ENCODE data around the gene C1QTNF8. TPM values are rescaled to one million over a fixed set of nuclear protein-coding genes. Genes with fewer than 3 reads are reported as not detected.

Gene C1QTNF8
- total RNA-seq, 1 donor from 2014 or later, result not detected

DNA sequence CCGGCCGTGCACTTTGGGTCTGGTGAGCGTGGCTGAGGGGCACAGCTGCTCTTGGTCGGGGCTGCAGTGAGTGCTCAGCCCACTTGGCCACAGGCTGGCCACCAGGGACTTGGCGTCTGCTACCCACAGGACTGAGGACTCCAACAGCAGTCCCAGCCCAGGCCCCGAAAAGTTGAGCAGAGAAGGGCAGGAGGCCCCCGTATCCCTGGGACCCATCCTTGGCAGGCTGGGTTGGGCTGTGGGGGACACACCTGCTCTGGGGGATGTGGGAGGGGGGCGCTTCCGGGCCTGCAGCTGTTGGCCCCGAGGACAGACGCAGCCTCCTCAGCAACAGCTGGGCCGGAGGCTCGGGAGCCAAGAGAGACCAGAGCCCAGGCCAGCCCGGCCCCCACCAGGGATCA, 42.9 kb downstream of the C1QTNF8 start:
- ATAC-seq (no peak), DNase-seq (no peak)
- intact Hi-C loops (cut with micrococcal nuclease), result no loop called here

DNA sequence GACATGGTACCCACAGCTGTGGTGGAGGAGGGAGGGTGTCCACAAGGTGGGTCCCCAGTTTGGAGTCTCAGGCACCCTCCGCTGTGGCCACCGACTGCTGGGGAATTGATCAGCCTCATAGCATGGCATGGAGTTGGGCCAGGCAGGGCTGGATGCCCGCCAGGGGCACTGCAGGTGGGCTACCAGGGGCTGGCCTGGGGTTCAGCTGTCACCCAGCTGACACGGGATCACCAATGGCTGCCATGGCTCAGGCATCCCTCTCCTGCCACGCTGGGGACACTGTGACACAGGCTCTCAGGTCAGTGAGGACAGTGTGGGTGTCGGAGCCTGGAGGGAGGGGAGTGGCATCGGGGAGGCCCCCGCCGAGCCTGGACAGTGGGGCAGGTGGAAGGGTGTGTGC, 43.3 kb downstream of the C1QTNF8 start:
- ATAC-seq (no peak), DNase-seq (no peak)
- intact Hi-C loops (cut with micrococcal nuclease), result no loop called here

DNA sequence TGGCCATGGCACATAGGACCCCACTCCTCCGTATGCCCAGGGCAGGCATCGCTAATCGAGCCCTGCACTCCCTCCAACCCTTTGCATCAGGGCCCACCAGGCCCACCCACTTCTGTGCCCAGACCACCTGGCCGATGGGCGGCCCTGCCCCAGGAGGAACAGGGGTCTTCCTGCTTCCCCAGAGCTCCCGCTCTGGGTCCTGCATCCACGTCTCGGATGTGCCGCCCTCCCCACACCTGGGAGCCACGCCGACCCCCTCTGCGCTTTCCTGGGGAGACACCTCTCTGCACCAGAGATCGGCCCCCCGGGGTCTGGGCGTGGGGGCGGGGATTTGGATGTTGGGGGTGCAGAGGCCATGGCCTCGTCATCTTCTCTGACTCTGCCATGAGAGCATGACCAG, 44.6 kb downstream of the C1QTNF8 start:
- intact Hi-C loops (cut with micrococcal nuclease), result no loop called here
- ATAC-seq (no peak), DNase-seq (no peak)

DNA sequence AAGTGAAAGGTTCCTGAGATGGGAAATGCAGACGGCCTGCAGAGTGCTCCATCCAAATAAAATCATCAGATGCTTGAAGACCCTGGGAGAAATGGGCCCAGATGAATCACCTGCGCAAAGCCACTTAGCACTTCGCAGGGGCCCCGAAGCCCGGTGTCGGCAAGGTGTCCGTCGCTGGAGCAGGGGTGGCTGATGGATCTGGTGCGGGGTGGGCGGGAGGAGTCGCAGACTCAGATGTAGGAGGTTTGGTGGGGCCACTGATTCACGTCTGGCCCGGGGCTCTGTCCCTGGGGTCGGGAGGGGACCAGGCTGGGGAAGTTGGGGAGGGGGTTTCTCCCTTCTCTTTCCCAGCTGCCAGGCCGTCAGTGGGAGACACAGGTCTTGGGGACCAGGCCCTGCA, 45.1 kb downstream of the C1QTNF8 start:
- DNase-seq (no peak), ATAC-seq (no peak)
- intact Hi-C loops (cut with micrococcal nuclease), result no loop called here

DNA sequence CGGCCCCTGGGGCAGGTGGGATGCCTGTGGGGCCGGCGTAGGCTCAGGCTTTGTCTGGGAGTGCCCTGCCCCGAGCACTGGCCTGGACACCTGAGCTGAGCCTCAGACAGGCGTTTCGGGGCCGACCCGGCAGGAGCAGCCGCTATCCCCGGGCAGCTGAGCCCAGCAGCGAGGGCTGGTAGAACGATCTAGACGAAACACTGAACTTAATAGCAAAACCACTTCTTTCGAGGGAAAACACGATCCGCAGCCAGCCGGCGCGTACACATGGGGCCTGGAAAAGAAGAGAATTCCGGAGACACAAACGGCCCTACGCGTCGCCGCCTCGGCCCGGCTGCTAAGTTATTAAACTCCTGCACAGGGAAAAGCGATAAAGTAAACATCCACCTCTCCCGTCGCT, 45.5 kb downstream of the C1QTNF8 start:
- DNase-seq, result no peak
- intact Hi-C loops (cut with micrococcal nuclease), result no loop called here

DNA sequence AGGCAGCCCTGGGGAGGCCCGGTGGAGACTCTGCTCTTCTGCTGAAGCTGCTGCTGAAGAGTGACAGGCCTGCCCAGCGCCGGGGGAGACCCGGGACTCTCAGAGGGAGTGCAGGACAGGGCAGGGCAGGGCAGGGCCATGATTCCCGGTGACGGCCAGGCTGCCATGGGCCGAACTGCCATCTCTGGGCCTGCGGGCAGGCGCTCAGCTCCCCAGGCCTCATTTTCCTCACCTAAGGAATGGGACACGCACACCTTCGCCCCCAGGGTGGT, 46.1 kb downstream of the C1QTNF8 start:
- intact Hi-C loops (cut with micrococcal nuclease), result no loop called here
- no peak for ATAC-seq
- no peak for DNase-seq

More for the DNA sequence above, 45.5 kb downstream of the C1QTNF8 start:
- no peak for ATAC-seq

DNA sequence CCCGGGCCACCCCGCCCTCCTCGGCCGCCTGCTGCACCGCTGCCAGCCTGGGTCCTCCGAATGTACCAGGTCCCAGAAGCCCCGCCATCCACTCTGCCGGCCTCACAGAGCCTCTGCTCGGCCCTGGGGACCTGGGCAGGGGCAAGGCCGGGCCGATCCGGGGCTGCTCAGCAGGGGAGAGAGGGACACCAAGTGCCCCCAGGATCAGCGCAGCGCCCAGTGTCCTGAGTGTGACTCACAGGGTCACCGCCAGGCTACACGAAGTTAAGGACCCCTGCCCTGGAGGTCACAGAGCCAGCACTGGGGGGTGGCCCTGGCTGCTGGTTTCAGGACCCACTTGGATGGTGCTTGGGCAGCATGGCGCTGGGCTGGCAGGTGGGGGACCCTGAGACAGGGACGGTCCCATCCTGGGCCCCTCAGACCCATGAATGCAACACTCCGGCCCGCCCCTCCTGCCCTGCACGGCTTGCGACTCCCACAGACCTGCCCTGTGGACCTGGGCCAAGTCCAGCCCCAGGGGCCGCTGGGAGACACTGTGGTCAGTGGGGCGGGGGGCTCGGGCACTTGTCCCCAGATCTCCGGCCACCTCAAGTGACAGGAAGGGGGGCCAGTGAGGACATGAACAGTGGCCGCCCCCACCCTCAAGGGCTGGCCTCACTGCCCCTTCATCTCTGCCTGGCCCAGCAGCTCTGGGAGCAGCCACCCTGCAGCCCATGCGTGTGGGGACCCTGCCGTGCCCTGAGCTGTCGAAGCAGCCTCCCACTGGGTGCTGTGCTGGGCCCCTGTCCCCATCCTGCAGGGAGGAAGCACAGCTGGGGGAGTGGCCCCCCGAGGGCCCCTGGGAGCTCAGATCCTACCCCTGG, 46.7 kb downstream of the C1QTNF8 start:
- ATAC-seq (no peak), DNase-seq (no peak)
- intact Hi-C loops (cut with micrococcal nuclease), result no loop called here

DNA sequence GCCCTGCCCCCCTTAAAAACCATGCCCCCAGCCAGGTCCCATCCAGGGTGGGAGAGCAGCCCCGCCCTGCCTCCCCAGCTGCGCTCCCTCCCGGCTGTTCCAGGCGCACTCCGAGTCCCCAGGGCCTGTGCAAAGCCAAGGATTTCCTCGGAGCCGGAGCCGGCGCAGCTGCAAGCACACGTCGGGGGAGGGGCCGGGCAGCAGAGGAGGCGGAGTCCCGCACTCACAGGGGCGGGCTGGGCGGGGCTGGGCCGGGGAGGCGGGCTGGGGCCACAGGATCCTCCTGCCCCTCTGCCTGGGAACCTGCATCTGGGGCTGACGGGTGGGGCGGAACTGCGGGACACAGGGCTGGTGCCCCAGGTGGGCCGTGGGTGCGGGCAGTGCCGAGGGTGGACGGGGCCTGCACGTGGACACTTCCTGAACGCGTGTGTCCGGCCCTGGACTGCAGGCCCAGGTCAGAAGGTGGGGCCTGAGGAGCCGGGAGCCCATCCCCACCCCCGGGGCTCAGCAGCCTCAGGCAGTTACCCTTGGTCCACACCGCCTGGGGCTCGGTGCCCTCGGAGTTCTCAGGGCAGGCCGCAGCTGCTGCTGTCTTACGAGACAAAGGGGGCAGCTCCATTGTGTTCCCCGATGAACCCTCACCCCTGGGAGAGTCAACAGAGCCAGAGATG, 47.5 kb downstream of the C1QTNF8 start:
- ATAC-seq (peak; percentile 87), DNase-seq (peak; percentile 83)
- intact Hi-C loops (cut with micrococcal nuclease), result no loop called here

DNA sequence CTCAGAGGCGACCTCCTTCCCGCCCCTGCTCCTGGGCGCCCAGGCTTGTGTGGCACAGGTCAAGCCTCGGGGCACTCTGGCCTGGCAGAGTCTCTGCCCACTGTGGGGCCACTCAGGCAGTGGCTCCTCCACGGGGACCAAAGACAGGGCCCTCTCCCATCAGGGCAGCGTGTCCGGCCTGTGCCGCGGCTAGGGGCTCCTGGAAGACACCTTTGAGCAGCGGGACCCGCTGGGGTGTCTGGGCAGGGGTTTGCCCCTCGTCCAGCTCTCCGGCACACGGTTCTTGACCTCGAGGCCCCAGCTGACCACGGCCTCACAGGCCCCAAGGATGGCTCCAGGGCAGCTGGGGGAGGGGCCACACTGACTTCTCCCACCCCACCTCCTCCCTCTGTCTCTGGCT, 48.2 kb downstream of the C1QTNF8 start:
- DNase-seq (no peak), ATAC-seq (no peak)
- intact Hi-C loops (cut with micrococcal nuclease), result no loop called here

DNA sequence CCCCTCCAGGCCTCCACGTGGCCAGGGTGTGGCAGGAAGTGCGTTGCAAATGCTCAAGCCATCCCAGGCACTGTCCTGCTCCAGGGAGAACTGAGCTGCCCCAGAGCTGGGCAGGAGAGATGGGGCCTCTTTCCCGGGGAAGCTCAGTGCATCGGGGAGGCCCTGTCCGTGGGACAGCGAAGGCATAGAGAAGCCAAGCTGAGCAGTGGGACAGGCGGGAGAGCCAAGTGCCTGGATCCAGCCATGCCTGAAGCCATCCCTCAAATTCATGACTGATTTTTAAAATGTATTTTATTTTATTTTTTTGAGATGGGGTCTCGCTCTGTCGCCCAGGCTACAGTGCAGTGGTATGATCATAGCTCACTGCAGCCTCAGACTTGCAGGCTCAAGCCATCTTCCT, 48.9 kb downstream of the C1QTNF8 start:
- intact Hi-C loops (cut with micrococcal nuclease), result no loop called here
- no peak for DNase-seq
- ATAC-seq, result no peak

DNA sequence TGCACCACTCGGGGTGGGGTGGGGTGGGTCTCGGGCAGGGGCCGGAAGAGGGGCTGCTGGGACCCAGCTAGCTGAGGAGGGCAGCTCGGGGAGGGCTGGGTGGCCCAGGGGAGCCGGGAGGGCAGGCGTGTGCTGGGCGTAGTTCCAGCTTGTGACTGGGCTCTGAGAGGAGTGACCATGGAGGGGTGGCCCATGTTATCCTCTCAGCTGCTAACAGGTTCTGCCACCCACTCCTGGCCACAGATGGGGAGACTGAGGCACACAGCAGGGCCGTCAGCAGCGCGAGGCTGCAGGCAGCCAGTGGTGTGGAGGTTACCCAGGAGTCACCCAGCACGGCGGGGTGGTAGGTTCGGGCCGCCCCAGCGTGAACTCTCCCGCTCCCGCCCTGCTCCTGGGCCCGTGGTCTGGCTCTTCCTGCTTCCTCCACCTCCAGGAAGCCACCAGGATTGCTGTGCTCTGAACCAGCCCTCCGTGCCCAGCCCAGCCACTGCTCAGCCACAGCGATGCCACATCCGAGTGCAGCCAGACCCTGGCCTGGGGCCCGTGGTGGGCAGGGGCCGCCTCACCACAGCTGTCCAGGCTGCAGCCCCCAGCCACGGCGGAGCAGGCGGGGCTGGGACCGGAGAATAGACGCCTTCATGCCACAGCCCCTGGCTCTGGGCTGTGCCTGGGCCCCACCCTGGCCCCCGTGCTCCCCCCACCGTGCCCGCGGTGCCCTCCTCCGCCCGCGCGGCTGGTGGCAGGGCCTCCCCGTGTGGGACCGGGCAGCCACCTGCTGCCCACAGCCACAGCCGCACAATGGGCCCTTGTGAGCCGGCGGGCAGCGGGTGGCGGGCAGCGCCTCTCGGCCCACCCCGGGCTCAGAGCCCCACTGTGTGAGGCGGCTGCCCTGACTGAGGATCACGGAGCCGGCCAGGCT, 49.8 kb downstream of the C1QTNF8 start:
- DNase-seq, result no peak
- no peak for ATAC-seq
- intact Hi-C loops (cut with micrococcal nuclease), result no loop called here

DNA sequence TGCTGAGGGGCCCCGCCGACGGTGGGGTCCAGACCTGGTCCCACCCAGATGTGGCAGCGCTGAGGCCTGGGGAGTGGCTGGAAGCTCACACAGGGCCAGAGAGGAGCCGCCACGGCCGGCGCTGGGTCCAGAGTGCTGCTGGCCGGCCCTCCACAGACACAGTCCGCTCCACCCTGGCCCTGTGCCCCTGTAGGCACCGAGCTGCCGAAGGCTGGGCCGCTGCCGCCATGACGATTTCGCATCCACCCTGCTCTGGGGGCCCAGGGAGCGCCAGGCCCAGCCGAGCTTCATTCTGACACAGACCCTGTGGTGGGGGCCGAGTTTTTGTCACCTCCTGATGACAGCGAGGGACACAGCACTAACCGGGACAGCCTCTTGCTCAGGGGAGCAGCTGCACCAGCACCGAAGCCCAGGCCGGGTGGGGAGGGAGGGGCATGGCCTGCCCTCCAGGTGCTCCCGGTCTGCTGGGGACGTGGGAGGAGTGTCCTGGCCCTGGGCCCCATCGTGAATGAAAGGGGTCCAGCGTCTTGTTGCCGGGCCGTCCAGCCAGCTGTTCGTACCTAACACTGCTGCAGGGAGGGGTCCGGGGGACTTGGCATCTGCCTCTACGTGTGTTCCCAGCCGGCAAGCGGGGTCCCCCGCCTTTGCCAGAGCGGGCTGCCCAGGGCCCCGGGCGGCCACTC, 50.6 kb downstream of the C1QTNF8 start:
- DNase-seq (no peak), ATAC-seq (peak; percentile 30)
- intact Hi-C loops (cut with micrococcal nuclease), result no loop called here

DNA sequence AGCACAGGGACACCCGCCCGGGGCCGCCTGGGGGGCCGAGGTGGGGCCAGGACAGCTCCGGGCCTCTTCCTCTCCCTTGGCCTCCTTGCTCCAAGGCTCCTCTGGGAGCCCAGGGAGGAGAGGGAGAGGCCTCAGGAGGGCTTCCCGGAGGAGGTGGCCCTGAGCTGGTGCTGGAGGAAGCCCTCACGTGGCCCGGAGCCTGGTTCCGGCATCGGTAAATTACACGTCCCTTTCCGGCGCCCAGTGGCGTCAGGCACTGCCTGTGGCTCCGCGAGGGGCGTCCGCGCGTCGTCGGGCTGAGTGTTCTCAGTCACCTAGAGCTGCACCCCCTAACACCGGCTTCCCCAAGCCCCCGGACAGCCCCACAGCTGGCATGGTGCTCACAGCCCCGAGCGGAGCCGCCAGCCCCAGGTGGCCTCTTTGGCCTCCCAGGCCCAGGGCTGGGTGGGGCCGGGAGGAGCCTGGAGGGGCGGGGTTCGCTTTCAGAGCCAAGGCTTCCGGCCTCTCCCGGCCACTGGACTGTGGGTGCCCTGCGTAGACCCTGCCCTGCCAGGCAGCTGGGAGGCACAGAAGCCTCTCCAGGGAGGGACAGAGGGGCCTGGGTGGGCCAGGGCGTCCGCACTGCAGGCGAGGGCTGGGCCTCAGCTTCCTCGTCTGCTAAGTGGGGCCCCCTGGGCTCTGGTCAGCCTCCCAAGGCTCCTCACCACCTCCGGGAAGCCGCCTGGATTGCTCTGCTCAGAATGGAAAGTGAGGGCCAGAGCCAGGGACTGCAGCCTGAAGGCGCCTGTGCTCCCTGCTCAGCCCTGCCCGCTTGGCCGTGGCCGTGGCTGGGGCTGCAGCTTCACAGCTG, 51.4 kb downstream of the C1QTNF8 start:
- no peak for DNase-seq
- ATAC-seq, result no peak
- intact Hi-C loops (cut with micrococcal nuclease), result no loop called here

DNA sequence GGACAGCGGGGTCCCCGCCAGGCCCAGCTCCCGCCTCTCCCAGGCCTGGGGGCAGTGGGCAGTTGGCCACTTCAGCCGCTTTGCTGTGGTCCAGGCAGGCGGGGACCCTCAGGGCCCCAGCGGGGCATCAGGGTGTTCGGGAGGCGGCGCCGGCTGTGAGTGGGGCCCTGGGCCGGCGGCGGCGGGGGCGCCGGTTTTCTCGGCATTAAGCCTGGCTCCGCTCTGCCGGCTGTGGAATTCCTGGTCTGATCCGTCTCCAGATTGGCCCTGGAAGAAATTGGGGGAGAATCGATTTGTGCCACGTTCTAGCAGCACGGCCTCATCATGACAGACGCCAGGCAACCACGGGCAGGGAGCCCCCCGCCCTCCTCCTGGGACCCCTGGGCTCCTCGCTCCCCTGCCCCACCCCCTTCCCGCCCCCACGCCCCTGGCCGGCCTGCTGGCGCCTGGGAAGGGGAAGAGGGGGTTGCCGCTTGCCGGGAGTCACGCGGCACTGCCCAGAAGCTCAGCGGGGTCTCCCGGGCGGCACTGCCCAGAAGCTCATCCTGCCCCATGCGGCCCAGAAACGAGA, 52.1 kb downstream of the C1QTNF8 start:
- intact Hi-C loops (cut with micrococcal nuclease), result no loop called here
- DNase-seq, result no peak

DNA sequence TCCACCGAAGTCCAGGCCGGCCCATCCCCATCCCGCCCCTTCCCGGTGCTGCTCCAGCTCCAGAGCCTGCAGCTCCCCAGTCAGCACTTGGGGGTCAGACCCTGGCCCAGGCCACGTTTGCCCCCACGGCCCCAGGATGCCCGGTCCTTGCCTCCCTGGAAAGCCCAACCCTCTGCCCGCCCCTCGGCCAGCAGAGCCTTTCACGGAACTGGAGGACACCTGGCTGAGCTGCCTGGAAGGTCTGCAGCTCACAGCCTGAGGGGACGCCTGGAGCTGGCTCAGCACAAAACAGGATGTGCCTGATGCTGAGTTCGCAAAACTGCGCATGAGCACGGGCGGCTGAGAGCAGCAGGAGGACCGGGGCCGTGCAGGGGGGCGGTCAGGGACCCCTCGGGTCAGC, 53.2 kb downstream of the C1QTNF8 start:
- no peak for ATAC-seq
- intact Hi-C loops (cut with micrococcal nuclease), result no loop called here

More for the DNA sequence above, 52.1 kb downstream of the C1QTNF8 start:
- ATAC-seq, result no peak

DNA sequence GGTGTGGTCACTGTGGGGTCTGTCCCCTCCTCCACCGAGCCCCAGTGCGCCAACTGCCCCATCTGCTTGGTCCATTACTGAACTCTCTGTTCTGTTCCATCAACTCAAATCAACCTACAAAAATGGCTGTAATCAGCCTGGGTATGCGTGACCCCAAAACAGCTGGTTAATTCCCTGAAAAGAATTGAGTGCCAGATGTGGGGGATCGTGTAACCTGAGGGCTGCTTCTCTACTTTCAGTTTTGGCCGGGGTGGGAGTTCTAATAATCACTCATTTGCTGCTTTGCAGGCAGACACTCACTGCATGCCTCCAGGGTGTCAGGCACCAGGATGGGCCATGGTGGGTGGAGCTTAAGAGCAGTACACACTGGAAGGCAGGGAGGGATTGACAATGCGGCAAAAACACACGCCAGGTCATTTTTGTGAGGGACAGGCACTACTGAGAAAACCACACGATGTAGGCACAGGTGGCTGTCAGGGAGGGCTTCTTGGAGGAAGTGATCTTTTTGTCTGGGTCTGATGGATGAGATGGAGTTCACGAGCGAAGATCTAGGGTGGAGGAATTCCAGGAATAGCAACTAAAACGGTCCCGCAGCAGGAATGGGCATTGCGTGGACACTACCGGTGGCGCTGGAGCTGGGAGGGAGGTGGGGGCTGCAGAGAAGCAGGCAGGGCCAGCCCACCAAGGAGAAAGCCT, 53.8 kb downstream of the C1QTNF8 start:
- no peak for ATAC-seq
- DNase-seq, result no peak
- intact Hi-C loops (cut with micrococcal nuclease), result no loop called here

More for the DNA sequence above, 53.2 kb downstream of the C1QTNF8 start:
- DNase-seq, result no peak

DNA sequence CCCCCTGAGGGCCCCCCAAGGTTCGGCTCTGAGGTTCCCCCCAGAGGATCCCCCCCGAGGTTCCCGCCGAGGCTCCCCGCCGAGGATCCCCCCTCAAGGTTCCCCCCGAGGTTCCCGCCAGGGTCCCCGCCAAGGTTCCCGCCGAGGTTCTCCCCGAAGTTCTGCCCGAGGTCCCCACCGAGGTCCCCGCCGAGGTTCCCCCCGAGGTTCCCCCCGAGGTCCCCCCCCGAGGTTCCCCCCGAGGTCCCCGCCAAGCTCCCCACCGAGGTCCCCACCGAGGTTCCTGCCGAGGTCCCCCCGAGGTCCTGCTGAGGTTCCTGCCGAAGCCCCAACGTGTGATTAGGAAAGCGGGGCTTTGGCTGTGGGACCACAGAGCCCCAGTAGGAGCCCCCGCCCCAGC, 55.7 kb downstream of the C1QTNF8 start:
- DNase-seq, result no peak
- ATAC-seq, result no peak

DNA sequence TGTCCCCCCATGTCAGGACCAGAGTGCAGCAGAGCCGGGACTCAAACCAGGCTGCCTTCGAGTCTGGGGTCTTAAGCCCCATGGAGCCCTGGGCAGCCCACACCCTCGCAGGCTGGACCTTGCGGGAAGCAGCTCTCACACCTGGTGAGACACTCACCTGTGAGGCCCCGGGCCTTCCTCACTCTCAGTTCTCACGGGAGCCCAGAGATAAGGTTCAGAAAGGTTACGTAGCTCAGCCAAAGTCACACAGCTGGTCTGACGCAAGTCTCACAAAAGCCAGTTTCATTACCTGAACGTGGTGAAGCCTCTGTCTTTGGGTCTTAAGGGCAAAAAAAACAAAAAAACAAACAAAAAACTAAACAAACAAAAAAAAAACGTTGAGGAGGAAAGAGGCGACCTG, 56.3 kb downstream of the C1QTNF8 start:
- no peak for DNase-seq
- intact Hi-C loops (cut with micrococcal nuclease), result no loop called here
- ATAC-seq, result no peak

More for the DNA sequence above, 55.7 kb downstream of the C1QTNF8 start:
- intact Hi-C loops (cut with micrococcal nuclease), result no loop called here

Measured in left ventricle myocardium superior (tissue), 1 donor.